Temporal lobe (tissue), 2 donors: Measurements from ENCODE around the gene AGPAT3. TPM values are rescaled to one million over a fixed set of nuclear protein-coding genes. Genes with fewer than 3 reads are reported as not detected.

Experiments used
- small RNA-seq: library from RNA; depleted of rRNA; stranded (forward); fragments of <200 nt; gene quantifications from one replicate; pipeline ENCODE3, GENCODE V24; 2014; ENCODE audit warnings: low replicate concordance
- total RNA-seq: library from RNA; depleted of rRNA; stranded (reverse); fragments of >200 nt; gene quantifications from one replicate; pipeline ENCODE4 v1.2.3, GENCODE V29; 2014

Gene AGPAT3
- total RNA-seq, 1 donor from 2014 or later: 29.7 TPM

Small RNA genes within 50 kb of the gene (small RNA-seq; reads per million reads assigned to genes)
- gene RNU6-1150P (not detected), gene RNU6-859P (not detected)

Other genes with a start within 250 kb of the AGPAT3 start
- gene HSF2BP, start 205.7 kb upstream of the AGPAT3 start, total RNA-seq: 2.2 TPM
- 17.2 TPM for gene RRP1B, start 205.7 kb upstream of the AGPAT3 start, total RNA-seq
- 38.6 TPM for gene PDXK, start 146.1 kb upstream of the AGPAT3 start, total RNA-seq
- 5.7 TPM for gene CSTB, start 88.9 kb upstream of the AGPAT3 start, total RNA-seq
- 12.3 TPM for gene RRP1, start 75.6 kb upstream of the AGPAT3 start, total RNA-seq
- gene TRAPPC10, start 147.1 kb downstream of the AGPAT3 start, total RNA-seq: 16.2 TPM
- gene PWP2, start 242.2 kb downstream of the AGPAT3 start, total RNA-seq: 9.6 TPM